TTC549 (cell line): ENCODE results near the gene ARMC6.
A peak's percentile ranks its signal among the peaks of the same experiment; 100 is the strongest.

Source experiments
- FAIRE-seq: peaks from 2 replicates; lab custom pipeline; 2012; peaks lifted over from hg19 to GRCh38; lab: Jason Lieb, UNC

The ARMC6 gene

GRCh38 chr19:19055701-19056100 lies 22.3 kb downstream of the ARMC6 start:
- no peak for FAIRE-seq

DNA sequence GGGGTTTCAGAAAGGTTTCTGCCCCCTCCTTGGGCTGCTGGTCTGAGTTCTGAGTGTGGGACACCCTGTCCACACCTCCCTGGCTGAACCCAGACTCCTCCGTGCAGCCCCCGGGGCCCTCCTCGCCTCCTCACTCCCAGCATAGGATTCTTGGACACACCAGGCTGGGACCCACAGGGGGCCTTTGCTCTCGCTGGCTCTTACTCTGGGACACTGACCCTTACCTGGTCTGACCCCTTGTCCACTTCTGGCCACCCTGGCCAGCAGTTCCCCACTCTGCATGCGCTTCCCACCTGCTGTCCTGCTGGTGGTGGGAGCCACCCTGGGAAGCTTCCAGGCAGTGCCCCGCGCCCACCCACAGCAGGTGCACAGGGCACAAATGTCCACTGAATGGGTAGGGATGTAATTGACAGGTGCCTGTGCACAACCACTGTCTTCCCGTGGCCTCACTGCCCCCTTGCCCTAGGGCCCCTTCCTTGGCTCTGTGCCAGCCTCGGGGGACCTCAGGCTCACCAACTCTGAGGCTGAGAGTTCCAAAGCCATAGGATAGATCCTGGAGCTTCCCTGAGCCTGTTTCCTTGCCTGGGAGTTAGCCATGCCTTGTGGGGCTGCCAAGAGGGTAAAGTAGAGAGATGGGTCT lies 23.4 kb downstream of the ARMC6 start:
- no peak for FAIRE-seq

DNA sequence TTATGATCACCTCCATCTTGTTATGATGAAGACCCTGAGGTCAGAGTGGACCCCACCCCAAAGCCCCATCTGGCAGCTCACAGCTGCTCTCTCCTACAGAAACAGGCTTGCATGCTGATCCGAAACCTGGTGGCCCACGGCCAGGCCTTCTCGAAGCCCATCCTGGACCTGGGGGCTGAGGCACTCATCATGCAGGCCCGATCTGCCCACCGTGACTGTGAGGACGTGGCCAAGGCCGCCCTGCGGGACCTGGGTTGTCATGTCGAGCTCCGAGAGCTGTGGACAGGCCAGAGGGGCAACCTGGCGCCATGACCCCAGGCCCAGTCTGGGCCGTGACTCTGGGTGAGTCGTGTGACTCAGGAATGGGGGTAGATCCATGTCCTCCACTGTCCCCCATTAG lies 23.9 kb downstream of the ARMC6 start:
- no peak for FAIRE-seq

DNA sequence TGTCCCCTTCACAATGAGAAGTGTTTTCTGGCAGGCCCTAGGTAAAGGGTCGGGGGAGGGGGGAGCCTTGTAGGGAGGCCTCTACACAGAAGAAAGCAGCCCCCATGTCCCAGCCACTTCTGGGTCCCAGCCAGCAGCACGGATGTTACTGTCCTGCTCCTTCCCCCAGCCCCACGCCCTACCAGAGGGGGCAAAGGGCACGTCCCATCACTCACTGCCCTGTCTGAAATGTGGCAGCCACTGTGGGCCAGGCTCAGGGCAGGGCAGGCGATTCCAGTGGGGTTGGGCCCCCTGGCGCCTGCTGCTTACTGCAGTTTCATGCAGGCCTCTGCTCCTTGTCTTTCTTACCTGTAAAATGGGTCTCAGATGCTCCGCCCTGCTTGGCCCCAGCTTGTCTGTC lies 24.3 kb downstream of the ARMC6 start:
- FAIRE-seq, result no peak

- FAIRE-seq, result no peak
Measured at GRCh38 chr19:19059018-19059836, 25.8 kb downstream of the ARMC6 start.

DNA sequence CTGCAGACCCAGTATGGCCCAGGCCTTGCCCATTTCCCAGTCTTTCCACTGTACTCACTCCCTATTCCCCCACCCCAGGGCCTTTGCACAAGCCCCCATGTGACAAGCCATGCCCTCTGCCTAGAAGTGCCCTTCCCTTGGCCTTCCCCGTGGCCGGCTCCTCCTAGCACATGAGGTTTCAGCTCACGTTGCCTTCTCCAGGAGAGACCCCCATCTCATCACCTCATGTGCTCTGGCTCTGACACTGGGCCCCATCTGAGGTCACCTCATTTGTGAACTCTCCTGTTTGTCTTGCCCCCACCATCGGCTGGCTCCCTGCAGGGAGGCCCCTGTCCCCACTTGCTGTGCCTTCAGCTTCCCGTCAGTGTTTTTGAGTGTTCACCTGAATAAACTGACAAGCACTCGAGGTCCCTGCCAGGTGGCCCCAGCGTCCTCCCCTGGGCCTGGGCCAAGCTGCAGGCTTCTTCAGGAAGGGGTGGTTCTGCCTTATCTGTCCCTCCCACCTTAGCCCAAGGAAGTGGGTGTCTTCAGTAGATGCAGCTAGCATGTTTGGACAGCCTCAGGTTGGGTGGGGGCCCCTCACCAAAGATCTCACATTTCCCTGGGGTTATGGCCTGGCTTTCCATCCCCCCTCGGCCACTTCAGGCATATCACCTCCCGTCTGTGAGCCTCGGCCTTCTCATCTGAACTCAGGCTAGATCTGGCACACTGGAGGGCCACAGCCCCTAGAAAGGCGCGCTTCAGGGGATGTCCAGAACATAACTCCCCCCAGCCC lies 26.6 kb downstream of the ARMC6 start:
- FAIRE-seq, result no peak

- FAIRE-seq, result no peak
Measured at GRCh38 chr19:19061506-19061905, 28.1 kb downstream of the ARMC6 start.

GRCh38 chr19:19062454-19063182 lies 29.2 kb downstream of the ARMC6 start:
- no peak for FAIRE-seq

DNA sequence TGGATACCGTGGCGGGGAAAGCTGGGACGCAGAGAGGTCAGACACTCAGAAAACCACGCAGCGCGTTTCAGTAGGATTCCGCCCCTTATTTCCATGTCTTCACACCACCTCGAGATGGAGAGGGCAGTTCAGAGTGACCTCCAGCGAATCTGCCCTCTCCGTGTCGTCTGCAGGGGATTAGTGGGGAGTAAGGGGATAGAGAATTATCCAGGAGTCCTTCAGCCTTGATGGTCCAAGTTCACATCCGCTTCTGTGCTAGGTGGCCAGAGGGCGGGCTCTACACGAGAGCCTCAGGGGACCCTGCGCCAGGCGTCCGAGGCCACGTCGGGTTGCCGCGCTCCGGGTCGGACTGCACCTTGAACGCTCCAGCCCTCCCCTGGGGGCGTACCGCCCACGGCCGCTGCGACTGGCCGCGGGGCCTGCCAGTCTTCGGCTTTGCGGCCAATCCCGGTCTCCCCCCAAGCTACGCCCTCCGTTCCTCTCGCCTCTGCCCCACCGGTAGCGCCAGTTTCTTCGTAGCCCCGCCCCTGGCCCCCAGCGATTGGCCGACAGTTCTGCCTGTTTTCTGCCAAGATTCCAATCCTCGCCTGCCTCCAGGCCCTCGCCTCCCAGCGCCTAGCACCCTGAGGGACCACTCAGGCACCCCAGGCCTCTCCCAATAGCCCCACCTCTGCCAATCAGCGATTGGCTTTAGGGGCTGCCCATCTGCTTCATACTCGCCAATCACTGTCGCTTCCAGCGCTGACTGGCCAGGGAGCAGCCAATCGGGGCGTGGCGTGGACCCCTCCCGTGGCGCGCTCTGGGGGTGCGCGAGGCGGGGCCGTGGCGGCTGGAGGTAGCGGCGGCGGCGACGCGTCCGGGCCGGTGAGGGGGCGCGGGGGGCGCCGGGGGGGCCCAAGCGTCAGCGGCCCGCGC lies 30.0 kb downstream of the ARMC6 start, which contains the start of gene SLC25A42:
Gene SLC25A42, plus strand, starts transcription at position 812 of the 915 bp plus-strand sequence. CDS start 32,131 bp downstream, outside the sequence.
- peak; percentile 89 for FAIRE-seq

DNA sequence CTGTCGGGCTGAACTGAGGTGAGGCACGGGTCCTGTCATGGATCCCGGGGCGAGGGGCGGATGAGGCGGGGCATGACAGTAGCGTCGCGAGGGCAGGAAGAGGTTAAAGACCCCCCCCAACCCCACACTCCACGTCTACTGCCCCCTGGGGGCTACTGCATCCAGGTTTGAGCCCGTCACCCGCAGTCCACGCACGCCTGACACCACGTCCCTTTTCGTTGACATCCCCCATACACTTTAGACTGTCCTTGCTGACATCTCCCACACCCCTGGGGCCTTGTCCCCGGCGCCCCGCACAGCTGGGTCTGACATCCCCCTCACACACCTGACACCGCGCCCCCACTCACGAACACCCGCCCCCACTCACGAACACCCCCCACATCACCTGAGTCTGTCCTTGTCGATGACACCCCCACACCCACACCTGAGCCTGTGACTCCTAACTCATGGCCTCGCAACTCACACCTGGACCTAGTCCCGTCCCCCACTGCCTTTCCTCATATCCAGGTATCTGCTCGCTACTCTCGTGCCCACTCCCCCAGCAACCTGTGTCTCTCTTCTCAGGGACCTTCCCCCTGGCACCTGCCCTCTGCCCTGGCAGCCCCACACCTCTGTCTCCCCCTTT lies 30.8 kb downstream of the ARMC6 start:
- FAIRE-seq, result no peak

DNA sequence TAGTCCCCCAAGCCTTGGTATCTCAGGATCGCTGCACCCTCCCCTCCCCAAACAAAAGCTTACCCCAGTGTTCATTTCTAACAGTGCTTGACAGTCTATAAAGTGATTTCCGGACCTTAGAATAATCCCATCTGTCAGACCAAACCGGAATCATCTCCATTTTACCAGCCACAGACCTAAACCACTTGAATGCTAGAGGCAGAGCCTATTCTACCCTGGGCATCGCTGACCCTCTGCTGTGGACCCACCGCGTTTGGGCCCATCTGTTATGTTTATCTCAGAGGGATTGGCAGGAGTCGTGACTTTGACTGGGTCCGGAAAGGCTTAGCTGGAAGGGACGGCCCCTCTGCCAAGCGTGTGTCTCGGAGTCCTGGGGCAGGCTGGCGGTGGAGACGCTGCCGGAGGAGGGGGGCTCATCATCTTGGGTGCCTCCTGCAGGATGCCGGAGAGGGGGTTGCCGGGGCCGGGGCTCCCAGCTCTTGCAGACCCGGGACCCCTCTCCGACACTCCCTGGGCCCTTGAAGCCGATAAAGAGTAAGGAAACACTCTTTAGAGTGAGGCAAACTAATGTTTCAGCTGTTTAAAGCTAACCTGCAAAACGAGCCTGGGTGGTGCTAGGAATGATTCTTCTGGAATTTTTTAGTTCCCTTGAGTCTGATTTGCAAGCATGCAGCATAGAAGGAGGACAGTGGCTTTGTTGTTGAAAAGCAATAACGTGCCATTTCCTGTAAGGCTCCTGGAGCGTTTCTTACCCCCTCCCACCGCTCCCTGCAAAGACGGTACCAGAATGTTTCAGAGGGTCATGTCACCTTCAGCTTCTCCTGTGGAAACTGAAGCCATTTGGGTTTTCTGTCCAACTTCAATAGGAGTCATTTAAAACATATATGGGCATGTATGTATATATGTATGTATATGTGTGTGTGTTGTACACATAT lies 31.7 kb downstream of the ARMC6 start:
- FAIRE-seq, result no peak

DNA sequence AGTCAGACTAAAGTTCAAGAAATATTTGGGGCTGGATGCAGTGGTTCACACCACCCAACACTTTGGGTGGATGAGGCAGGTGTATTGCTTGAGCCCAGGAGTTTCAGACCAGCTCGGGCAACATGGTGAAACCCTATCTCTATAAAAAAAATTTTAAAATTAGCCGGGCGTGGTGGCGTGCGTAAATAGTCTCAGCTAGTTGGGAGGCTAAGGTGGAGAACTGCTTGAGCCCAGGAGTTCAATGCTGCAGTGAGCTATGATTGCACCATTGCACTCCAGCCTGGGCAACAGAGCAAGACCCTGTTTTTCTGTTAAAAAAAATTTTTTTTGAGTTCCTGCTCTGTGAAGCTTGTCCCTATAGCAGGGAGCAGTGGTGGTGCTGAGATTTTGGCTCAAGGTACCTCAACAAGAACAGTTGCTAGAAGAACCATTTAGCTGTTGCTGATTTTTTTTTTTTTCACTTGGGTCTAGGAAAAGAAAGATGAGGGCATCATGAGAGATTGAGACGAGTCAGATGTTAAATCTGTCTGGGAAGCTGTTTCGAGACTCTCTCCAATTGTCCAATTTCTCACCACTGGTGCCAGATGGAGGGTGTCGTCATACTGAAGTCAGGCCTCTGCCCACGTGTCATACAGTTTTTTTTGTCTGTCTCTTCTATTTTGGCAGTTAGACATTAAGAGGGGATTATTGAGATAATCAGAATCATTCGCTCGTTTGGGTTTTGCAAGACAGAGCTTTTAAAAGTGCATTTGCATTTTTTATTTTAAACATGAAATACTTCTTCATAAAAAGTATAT lies 34.1 kb downstream of the ARMC6 start:
- FAIRE-seq, result no peak

GRCh38 chr19:19068659-19069654 lies 35.6 kb downstream of the ARMC6 start:
- no peak for FAIRE-seq

DNA sequence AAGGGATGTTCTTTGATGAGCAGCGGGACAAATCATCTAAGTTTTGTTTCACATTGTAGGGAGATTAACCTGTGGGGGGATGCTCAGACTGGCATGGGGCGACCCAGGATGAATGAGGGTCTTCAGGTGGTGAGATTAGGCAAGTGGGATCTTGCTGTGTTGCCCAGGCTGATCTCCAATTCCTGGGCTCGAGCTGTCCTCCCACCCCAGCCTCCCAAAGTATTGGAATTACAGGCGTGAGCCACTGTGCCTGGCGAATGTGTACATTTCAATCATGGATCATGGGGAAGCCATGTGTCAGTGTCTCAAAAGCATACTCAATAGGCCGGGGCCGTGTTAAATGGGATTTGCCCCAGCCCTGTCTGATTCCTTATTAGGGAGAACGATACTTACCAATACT lies 38.5 kb downstream of the ARMC6 start:
- no peak for FAIRE-seq

DNA sequence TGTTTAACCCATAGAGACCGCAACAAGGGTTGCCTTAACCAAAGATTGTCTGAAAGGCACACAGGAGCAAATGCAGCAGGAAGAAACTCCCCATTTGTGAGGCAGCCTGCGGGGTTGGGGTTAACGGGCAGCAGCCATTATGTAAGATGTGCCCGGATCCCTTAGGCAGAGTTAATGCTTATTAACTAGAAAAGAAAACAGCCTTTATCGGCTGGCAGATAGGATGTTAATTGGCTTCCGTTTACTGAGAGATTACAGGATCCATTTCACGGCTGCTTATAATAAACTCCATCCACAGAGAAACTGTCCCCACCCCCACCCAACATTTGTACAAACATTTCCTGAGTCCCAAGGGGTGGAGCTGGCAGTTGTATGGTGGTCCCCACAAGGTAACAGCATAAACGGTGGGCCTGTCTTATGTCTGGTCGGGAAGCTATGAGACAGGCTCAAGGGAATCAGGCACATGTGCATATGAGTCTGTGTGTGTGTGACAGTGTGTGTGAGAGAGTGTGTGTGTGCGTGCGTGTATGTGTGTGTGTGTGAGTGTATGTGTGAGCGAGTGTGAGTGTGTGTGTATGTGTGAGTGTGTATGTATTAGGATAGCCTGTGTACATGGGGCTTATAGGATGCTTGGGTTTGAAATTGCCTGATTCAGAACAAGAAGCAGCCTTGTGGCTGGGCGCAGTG lies 40.9 kb downstream of the ARMC6 start:
- no peak for FAIRE-seq

GRCh38 chr19:19075126-19075525 lies 41.7 kb downstream of the ARMC6 start:
- no peak for FAIRE-seq

DNA sequence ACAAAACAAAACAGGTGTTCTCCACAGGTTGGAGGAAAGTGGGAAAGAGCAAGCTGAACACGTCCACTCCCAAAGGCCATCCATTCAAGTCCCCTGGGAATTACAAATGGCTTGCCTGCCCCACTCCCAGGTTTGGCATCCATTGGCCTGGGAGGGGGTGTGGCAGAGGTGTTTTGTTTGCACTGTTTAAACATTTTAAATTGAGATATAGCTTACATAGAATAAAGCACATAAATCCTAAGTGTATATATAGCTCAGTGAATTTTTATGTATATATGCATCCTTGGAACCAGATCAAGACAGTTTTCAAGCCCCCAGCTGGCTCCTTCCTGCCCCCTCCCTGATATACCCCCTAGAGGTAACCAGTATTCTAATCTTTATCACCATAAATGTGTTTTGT lies 43.1 kb downstream of the ARMC6 start:
- FAIRE-seq, result no peak
